ENCODE results near the gene PLPP2.

- TF ChIP-seq, protein P1, sequence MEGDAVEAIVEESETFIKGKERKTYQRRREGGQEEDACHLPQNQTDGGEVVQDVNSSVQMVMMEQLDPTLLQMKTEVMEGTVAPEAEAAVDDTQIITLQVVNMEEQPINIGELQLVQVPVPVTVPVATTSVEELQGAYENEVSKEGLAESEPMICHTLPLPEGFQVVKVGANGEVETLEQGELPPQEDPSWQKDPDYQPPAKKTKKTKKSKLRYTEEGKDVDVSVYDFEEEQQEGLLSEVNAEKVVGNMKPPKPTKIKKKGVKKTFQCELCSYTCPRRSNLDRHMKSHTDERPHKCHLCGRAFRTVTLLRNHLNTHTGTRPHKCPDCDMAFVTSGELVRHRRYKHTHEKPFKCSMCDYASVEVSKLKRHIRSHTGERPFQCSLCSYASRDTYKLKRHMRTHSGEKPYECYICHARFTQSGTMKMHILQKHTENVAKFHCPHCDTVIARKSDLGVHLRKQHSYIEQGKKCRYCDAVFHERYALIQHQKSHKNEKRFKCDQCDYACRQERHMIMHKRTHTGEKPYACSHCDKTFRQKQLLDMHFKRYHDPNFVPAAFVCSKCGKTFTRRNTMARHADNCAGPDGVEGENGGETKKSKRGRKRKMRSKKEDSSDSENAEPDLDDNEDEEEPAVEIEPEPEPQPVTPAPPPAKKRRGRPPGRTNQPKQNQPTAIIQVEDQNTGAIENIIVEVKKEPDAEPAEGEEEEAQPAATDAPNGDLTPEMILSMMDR (IDR thresholded peaks at IDR 0.05): no peak
- TF ChIP-seq POLR2A (IDR thresholded peaks at IDR 0.05): no peak
- no peak for TF ChIP-seq POLR2AphosphoS5 (IDR thresholded peaks at IDR 0.05)
- no peak for TF ChIP-seq EP300 (IDR thresholded peaks at IDR 0.05)
Observed at GRCh38 chr19:325937-326565, 34.8 kb upstream of the PLPP2 start.

Data from upper lobe of left lung (tissue), 4 donors.